ENCODE results near the gene ZNF618.
A peak's percentile ranks its signal among the peaks of the same experiment; 100 is the strongest.

The ZNF618 gene

GRCh38 chr9:113876151-113876992 lies at the start of gene ZNF618:
TSS of gene ZNF618 (plus strand) at chr9:113876309. CDS start at chr9:113876381, 72 bp downstream.
- DNase-seq = peak; percentile 42

GRCh38 chr9:113828221-113828620 lies 47.9 kb upstream of the ZNF618 start:
- DNase-seq = no peak

DNA sequence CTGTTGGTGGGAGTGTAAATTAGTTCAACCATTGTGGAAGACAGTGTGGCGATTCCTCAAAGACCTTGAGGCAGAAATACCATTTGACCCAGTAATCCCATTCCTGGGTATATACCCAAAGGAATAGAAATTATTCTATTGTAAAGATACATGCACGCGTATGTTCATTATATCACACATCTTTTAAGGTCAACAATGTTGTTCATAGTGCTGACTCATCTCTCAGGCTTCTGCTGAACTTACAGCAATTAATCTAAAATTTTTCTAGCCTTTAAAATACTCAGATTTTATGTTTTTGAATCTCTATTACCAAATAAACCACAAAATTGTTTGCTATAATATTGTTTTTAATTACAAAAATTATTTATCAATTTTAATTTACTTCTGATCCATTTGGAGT lies 38.8 kb upstream of the ZNF618 start:
- no peak for DNase-seq

DNA sequence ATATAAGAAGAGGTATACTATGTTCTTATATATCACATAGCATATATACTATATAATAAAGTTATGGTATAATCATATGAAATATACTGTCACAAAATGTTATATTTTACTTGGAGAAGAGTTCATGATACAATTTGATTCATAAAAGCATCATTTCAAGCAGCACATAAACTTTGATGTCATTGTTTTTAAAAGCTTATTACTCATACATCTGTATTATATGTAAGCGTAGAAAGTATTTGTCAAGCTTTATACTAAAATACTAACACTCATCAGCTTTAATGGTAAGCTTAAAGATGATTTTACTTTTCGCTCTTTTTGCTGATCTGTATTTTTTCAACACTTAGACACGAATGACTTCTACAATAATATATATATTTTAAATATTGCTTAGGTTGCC lies 34.0 kb upstream of the ZNF618 start:
- DNase-seq = no peak

GRCh38 chr9:113844466-113844865 lies 31.6 kb upstream of the ZNF618 start:
- DNase-seq = no peak

- no peak for DNase-seq
Measured at GRCh38 chr9:113851359-113851758, 24.8 kb upstream of the ZNF618 start.

DNA sequence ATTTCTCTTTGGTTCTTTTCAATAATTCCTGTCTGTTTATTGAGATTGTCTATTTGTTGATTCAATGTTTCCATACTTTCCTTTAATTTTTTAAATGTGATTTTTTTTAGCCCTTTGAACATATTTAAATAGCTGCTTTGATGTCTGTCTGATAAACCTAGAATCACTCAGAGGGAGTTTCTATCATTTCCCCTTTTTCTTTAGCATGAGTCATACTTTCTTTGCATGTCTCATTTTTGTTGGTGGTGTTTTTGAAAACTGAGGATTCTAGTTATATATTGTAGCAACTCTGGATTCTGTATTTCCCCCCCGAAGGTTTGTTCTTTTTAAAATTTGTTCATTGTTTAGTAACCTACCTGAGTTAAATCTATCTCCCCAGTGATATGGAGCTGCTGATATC lies 24.2 kb upstream of the ZNF618 start:
- DNase-seq = no peak

DNA sequence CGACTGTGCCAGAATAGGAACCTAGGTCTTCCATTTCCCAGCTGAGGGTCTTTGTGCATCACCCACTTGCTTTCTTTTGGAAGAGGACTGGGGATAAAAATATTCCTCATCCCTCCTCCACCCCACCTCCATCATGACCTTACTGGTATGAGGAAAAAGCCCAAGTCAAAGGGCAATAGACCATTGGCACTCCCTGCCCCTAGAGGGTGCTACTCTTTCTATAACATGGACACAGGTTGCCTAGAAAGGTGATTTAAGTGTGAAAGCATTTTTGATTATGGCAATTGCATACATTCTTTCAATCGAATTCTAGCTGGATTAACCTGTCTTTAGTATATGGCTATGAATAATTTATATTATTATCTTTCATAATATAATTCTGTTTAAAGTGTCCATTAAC lies 22.8 kb upstream of the ZNF618 start:
- DNase-seq = no peak

DNA sequence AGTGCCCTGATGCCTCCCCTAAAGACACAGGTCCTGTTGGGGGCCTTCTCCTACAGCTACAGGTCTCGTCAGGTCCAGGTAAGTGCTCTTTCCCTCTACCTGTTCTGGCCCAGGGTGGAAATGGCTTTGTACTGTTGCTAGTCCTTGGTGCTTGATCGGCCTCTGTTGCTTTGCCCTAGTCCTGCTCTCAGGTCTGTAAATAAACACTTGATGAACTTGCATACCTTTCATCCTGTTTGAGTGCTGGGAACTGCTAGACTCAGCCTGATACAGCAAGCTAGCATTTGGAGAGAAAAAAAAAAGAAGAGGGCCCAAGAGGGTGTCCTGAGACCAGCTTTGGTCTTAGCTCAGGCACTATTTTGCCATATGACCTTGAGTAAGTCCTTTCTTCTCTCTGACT lies 21.8 kb upstream of the ZNF618 start:
- DNase-seq = no peak

DNA sequence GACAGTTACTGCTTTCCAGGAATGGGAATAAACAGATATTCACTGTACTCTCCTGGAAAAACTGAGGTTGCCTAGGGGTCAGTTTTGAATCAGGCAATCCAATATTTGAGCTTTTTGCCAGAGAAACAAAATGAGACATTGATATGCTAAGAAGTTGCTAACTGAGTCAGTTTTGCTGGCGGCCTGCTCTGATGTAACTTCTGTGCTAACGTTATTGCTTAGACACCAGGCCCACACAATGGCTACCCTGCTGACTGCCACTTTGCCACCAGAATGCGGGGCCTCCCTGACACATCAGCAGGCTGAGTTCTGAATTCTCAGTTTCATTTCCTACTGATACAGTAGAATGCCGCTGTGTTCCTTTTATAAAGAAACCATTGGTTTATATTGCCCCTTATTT lies 18.2 kb upstream of the ZNF618 start:
- DNase-seq = peak; percentile 18

- no peak for DNase-seq
Measured at GRCh38 chr9:113858282-113858681, 17.8 kb upstream of the ZNF618 start.

DNA sequence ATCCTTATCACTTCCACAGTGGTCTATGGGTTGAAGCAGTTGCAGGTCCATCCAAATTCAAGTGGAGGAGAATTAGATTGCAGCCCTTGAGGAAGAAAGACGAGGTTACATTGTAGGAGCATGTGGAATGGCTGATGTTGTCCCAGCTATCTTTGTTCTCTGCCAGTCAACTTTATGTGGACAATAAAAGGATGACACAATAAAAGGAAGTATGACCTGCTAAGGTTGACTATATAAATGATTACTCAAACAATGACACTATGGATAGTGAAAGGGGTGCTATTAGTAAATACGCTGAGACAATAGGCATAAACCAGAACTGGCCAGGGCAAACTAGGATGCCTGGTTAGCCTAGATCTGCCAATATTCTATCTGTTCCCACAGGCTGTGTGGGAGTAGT lies 12.8 kb upstream of the ZNF618 start:
- DNase-seq = no peak

DNA sequence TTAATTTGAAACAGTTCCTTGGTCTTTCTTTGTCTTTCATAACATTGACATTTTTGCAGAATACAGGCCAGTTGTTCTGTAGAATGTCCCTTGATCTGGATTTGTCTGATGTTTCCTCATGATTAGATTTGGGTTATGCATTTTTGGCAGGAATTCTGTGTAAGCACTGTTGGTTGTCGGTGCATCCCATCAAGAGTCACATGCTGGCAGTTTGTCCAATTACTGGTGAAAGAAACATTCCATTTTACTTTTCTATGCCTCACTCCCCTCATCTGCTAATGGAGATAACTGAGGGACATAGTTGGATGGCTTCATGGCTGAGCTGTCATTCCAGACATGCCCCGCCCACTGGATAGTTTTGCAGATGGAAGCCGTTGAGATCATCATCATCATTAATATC lies 7.6 kb upstream of the ZNF618 start:
- DNase-seq = no peak

DNA sequence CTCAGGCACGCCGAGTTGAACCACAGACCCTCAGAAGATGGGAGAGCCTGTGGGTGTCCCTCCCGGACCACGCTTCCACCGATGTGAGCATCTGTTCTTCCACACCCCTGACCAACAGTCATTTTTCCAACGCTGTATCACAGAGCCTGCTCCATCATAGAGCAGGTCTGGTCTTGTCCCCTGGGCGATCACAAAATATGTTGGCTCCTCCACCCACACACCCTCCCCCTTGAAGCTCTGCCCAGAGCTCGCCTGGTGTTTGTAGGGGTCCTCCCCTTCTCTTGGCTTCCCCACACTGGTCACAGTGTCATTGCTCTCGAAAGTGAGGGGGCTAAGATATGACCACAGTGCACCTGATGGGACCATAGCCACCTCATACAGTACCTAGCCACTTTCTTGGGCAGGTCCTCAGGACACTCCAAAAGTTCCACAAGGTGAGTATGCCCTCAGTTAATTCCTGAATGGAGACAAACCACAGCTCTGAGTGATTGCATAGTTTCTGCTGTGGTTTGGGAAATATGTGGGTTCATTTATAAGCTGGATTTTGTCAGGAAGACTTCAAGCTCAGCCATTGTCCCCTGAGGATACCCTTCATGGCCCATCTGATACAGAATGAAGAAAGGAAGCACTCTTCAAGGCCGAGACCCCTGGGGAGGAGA lies 3.5 kb upstream of the ZNF618 start:
- no peak for DNase-seq

DNA sequence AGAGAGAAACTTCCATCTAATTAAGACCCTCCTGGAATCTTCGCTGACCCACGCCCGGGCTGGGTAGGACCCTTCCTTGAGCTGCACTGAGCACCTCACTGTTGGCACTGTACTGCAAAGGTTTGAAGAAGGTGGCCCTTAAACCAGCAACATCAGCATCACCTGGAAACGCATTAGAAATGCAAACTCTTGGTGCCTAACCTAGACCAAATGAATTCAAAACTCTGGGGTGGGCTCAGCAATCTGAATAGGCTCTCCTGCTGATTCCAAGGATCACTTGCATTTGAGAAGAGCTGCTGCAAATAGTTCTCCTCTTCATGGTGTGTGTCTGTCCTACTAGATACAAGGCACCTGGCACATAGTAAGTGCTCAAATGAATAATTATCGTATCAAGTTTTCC lies 2.7 kb upstream of the ZNF618 start:
- no peak for DNase-seq

DNA sequence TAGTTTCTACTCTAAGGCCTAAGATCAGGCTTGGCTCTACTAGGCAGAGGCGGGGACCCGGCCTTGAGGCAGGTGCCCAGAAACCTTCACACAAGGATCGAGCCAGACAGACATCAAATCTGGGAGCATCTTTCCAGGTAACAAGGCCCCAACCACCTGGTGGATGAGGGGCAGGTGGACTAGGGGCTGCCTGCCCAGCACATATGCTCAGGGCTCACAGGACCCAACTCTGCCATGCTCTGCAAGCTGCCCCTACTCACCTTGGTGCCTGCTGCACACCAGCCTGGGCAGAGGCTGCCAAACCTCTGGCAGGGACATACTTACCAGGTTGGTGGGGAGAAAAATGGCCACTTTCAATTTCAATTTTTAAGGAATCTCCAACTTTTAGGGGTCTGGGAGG lies 2.2 kb upstream of the ZNF618 start:
- DNase-seq = no peak

GRCh38 chr9:113875459-113876150 lies 504 bp upstream of the ZNF618 start:
- DNase-seq = no peak

GRCh38 chr9:113876993-113877368 lies 872 bp downstream of the ZNF618 start:
- no peak for DNase-seq

- no peak for DNase-seq
Measured at GRCh38 chr9:113879318-113879717, 3.2 kb downstream of the ZNF618 start.

GRCh38 chr9:113879911-113880310 lies 3.8 kb downstream of the ZNF618 start:
- DNase-seq = no peak

- no peak for DNase-seq
Measured at GRCh38 chr9:113882181-113882580, 6.1 kb downstream of the ZNF618 start.

GRCh38 chr9:113882636-113883164 lies 6.6 kb downstream of the ZNF618 start:
- DNase-seq = no peak

- DNase-seq = no peak
Measured at GRCh38 chr9:113885183-113886025, 9.3 kb downstream of the ZNF618 start.
